Endodermal cell (in vitro differentiated cells): ENCODE data around the gene FBN3. TPM values are rescaled to one million over a fixed set of nuclear protein-coding genes. Genes with fewer than 3 reads are reported as not detected.

ENCODE experiments used
- DNase-seq: peaks from one replicate; pipeline ENCODE4 v3.0.0-alpha.2; 2017
- H3K27ac ChIP-seq: 2 replicates; pipeline ENCODE4 v1.5.1; 2013; ENCODE audit warnings: mild to moderate bottlenecking, low read depth, low read length, moderate library complexity
- H3K27me3 ChIP-seq: 2 replicates; pipeline ENCODE4 v1.6.1; 2013; ENCODE audit warnings: mild to moderate bottlenecking, low read length, moderate library complexity; ENCODE audit not compliant: insufficient read depth, control insufficient read depth, poor library complexity, severe bottlenecking
- H3K36me3 ChIP-seq: 2 replicates; pipeline ENCODE4 v1.7.0; 2013; ENCODE audit warnings: mild to moderate bottlenecking, low read length, moderate library complexity; ENCODE audit not compliant: control insufficient read depth, insufficient read depth
- H3K4me1 ChIP-seq: one replicate; pipeline ENCODE4 v1.7.0; 2013; ENCODE audit warnings: low read length; ENCODE audit not compliant: control insufficient read depth, insufficient read depth
- H3K4me3 ChIP-seq: 2 replicates; pipeline ENCODE4 v1.5.1; 2013; ENCODE audit warnings: mild to moderate bottlenecking, low read length, moderate library complexity
- H3K9ac ChIP-seq: 2 replicates; pipeline ENCODE4 v1.6.1; 2013; ENCODE audit warnings: mild to moderate bottlenecking, low read length, moderate library complexity; ENCODE audit not compliant: poor library complexity, severe bottlenecking; ENCODE audit errors: extremely low read depth
- H3K9me3 ChIP-seq: 2 replicates; pipeline ENCODE4 v1.6.1; 2013; ENCODE audit warnings: mild to moderate bottlenecking, low read length, moderate library complexity; ENCODE audit not compliant: control insufficient read depth
- H3K27ac Mint-ChIP-seq: 2 replicates; pipeline ENCODE4 v1.8.0; 2020; ENCODE audit warnings: mixed read lengths
- H3K27me3 Mint-ChIP-seq: 2 replicates; pipeline ENCODE4 v1.8.0; 2021; ENCODE audit warnings: mild to moderate bottlenecking, mixed read lengths; ENCODE audit not compliant: insufficient read depth
- H3K36me3 Mint-ChIP-seq: 2 replicates; pipeline ENCODE4 v1.8.0; 2020; ENCODE audit warnings: low read depth, mixed read lengths
- H3K4me1 Mint-ChIP-seq: 2 replicates; pipeline ENCODE4 v1.8.0; 2020; ENCODE audit warnings: mixed read lengths
- H3K4me3 Mint-ChIP-seq: 2 replicates; pipeline ENCODE4 v1.8.0; 2020; ENCODE audit warnings: mild to moderate bottlenecking, moderate library complexity, mixed read lengths
- H3K9me3 Mint-ChIP-seq: 2 replicates; pipeline ENCODE4 v1.8.0; 2020; ENCODE audit warnings: mild to moderate bottlenecking, mixed read lengths
- CTCF ChIP-seq: fragments of 200-600 bp; sonication (generic); conservative IDR thresholded peaks from 2 replicates; pipeline ENCODE4 v1.5.0; 2021; ENCODE audit warnings: antibody characterized with exemption, mild to moderate bottlenecking
- WGBS, 2 experiments: methylation state at CpG; one replicate each; pipeline versions ENCODE4 v1.1.5 to v1.1.7; 2013; ENCODE audit warnings: missing lambda C conversion rate in 2 of 2, mixed read lengths in 1 of 2; ENCODE audit not compliant: insufficient coverage in 1 of 2, insufficient read length in 1 of 2; 5-methylcytosine and 5-hydroxymethylcytosine counted together
- long read RNA-seq, 4 experiments: library from polyadenylated mRNA in 2 of 4; library from RNA in 1 of 4; library from capped mRNA in 1 of 4; stranded (forward) in 3 of 4; unstranded in 1 of 4; transcript quantifications; one replicate each; pipeline ENCODE4 v2.0.0, GENCODE V29; 2020 to 2021; ENCODE audit warnings: inconsistent platforms in 1 of 4
- polyA plus RNA-seq, 2 experiments: library from polyadenylated mRNA; stranded (reverse); fragments of 50-300 nt; gene quantifications; one replicate each; pipeline ENCODE4 v1.2.3, GENCODE V29; 2013
- total RNA-seq, 2 donors: library from RNA; stranded (reverse); fragmentation: NEBNext Ultra II Directional in 1 of 2; extraction: Animal tissue kit (Norgen Biotek cat#: 25700) in 1 of 2; gene quantifications; 2 replicates in 1 of 2; 3 replicates in 1 of 2; pipeline ENCODE4 v1.2.1, GENCODE V29; 2021

Gene FBN3
- 100 to 1,000 TPM; 105 to 143 TPM for total RNA-seq
- polyA plus RNA-seq (2013, experiment 1 of 2) = 19.4 TPM
- 21.4 TPM for polyA plus RNA-seq (2013, experiment 2 of 2)
- long read RNA-seq, experiment 1, partial matches to known transcripts = 11 of 18 reads
- long read RNA-seq, experiment 1, other reads (novel, unspliced or antisense) = 7 of 18 reads
- long read RNA-seq, experiment 2, partial matches to known transcripts = 42 of 76 reads
- long read RNA-seq, experiment 2, other reads (novel, unspliced or antisense) = 34 of 76 reads
- long read RNA-seq, experiment 3, partial matches to known transcripts = 61 of 83 reads
- long read RNA-seq, experiment 3, other reads (novel, unspliced or antisense) = 22 of 83 reads
- long read RNA-seq, experiment 4, partial matches to known transcripts = 0 of 1 reads
- long read RNA-seq, experiment 4, other reads (novel, unspliced or antisense) = 1 of 1 reads

GRCh38 chr19:8149261-8150094 is at the start of gene FBN3:
Gene FBN3, minus strand, starts transcription at chr19:8149592. Its CDS starts 2,112 bp downstream, at chr19:8147480.
- Histone ChIP-seq H3K36me3 (no peaks in the 10 kb centered on the region), H3K4me3 (peak within 1 kb of the TSS; percentile 83), H3K9ac (peak within 1 kb of the TSS; percentile 87), H3K27ac (peak within 1 kb of the TSS; percentile 86), H3K27me3 (no peaks in the 10 kb centered on the region), H3K9me3 (no peaks in the 10 kb centered on the region), H3K4me1 (no peaks in the 10 kb centered on the region)
- peak within 1 kb of the TSS; percentile 75 for H3K4me3 Mint-ChIP-seq
- peaks cover 12% of the 10 kb centered on the region for H3K36me3 Mint-ChIP-seq
- 0% methylated on average over 15 to 60 of the region's 72 CpGs for WGBS, 2 experiments
- H3K9me3 Mint-ChIP-seq = no peaks in the 10 kb centered on the region
- H3K27me3 Mint-ChIP-seq = peaks cover 3% of the 10 kb centered on the region
- DNase-seq = peak; percentile 89
- no peak for TF ChIP-seq CTCF
- H3K4me1 Mint-ChIP-seq = peaks cover 16% of the 10 kb centered on the region
- H3K27ac Mint-ChIP-seq = peak within 1 kb of the TSS; percentile 88

- H3K9me3 Mint-ChIP-seq = no peaks in the 10 kb centered on the region
- H3K4me3 Mint-ChIP-seq = no peak overlapping the region
- no peak overlapping the region for H3K4me3 ChIP-seq
- no peaks in the 10 kb centered on the region for H3K36me3 ChIP-seq
- H3K9me3 ChIP-seq = no peaks in the 10 kb centered on the region
- no peak for TF ChIP-seq CTCF
- no peaks in the 10 kb centered on the region for H3K27me3 ChIP-seq
- H3K4me1 ChIP-seq = no peaks in the 10 kb centered on the region
- DNase-seq = no peak
- H3K36me3 Mint-ChIP-seq = no peaks in the 10 kb centered on the region
- no peak overlapping the region for H3K27ac ChIP-seq
- no peak overlapping the region for H3K9ac ChIP-seq
- H3K27ac Mint-ChIP-seq = peak overlapping the region; percentile 16
- H3K4me1 Mint-ChIP-seq = peaks cover 5% of the 10 kb centered on the region
- WGBS, 2 experiments = 86 to 97% methylated on average over 4 to 7 of the region's 10 CpGs
- H3K27me3 Mint-ChIP-seq = no peaks in the 10 kb centered on the region
These were observed 47.0 kb upstream of the FBN3 start for GRCh38 chr19:8196271-8196927.

GRCh38 chr19:8194528-8195267 is 45.3 kb upstream of the FBN3 start:
- H3K27me3 ChIP-seq = no peaks in the 10 kb centered on the region
- Mint-ChIP-seq H3K36me3 (no peaks in the 10 kb centered on the region), H3K4me1 (peaks cover 5% of the 10 kb centered on the region), H3K27me3 (no peaks in the 10 kb centered on the region), H3K27ac (peak overlapping the region; percentile 17), H3K4me3 (no peak overlapping the region), H3K9me3 (no peaks in the 10 kb centered on the region)
- no peak overlapping the region for H3K27ac ChIP-seq
- 90 to 96% methylated on average over 10 to 11 of the region's 11 CpGs for WGBS, 2 experiments
- H3K9me3 ChIP-seq = no peaks in the 10 kb centered on the region
- TF ChIP-seq CTCF = no peak
- H3K4me1 ChIP-seq = no peaks in the 10 kb centered on the region
- peak; percentile 53 for DNase-seq
- H3K4me3 ChIP-seq = no peak overlapping the region
- no peaks in the 10 kb centered on the region for H3K36me3 ChIP-seq
- H3K9ac ChIP-seq = no peak overlapping the region
